OCI-M2 (cell line): Measurements from ENCODE around the gene DDR2.
"Not testable (repeated sequence)": the region's sequence is repeated elsewhere in the genome, so short reads cannot be mapped to it uniquely, and the experiment has no call there.

Experiments
- DNase-seq: peaks from one replicate; lab custom pipeline; 2025; ENCODE audit not compliant: unreplicated experiment; lab: John Stamatoyannopoulos, UW

The DDR2 gene

GRCh38 chr1:162717548-162718184 is 85.4 kb downstream of the DDR2 start:
- DNase-seq = no peak

DNA sequence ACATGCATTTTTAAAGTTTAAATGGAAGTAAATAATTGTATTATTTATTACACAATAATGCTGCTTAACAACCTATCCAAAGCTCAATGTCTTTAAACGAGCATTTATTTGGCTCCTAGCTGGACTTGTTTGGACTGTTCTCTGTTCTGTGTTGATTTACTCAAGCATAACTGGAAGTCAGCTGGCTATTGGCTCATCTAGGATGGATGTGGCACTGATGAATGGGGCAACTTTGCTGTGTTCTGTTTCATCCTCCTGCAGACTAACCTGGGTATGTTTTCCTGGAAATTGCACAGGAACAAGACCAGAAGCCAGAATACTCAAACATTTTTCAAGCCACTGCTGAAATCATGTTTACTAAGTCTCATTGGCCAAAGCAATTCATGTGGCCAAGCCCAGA is 87.4 kb downstream of the DDR2 start:
- no peak for DNase-seq

- no peak for DNase-seq
These were observed 88.7 kb downstream of the DDR2 start for GRCh38 chr1:162720996-162721395.

- DNase-seq = no peak
These were observed 89.2 kb downstream of the DDR2 start for GRCh38 chr1:162721471-162721870.

DNA sequence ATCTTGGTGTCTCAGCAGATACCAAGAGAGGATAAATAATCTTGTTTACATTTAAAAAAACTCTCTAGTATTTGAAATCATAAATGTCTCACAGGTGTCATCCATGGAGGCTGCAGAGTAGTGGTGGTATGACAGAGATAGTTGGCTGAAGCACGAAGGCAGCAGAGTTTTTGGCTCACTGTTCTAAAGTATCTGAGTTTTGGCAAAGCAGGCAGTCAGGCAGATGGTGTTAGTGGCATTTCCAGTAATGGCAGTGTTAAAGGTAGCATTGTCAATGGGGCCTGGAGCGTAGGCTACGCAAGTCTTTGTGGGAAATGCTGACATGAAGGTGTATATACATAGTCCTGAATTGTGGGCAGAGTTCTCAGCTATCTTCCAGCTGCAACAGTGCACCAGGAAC is 89.8 kb downstream of the DDR2 start:
- no peak for DNase-seq

DNA sequence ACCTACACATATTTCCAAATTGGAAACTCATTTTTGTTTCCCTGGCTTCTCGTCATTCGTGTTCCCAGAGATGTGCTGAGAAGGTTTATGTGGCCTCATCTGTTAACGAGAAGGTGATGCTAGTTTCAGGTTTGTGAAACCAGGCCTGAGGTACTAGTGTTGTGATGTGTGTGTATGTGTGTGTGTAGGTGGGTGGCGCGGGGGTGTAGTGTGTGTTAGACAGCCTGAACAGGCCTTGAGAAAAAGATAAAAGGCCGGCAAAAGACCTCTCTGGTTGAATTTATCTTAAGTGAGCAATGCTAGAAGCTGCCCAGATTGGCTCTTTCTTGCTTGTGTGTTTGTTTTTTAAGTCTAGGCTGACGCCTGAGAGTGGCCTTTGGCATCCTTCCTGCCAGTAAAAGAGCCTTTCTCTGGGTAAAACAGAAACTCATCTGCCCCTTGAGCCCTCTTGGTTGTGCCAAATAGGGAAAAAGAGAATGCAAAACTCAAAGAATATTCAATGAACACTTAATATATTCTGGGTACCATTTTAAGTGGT is 92.4 kb downstream of the DDR2 start:
- no peak for DNase-seq

DNA sequence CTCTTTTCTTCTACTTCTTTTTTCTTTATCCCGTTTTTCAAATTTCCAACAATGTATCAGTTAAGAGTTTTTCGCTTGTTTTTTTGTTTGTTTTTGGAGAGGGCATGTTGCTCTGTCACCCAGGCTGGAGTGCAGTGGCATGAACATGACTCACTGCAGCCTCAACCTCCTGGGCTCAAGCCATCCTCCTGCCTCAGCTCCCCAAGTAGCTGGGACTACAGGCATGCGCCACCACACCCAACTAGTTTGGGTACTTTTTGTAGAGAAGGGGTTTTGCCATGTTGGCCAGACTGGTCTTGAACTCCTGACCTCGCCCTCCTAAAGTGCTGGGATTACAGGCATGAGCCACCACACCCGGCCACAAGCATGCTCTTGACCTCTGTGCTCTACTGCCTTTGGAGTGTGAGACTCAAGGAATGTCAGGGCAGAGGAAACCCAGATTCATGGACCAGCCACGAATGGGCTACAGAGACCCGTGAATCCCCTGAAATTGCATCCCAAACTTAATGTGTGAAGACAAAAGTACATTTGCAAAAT is 93.1 kb downstream of the DDR2 start:
- DNase-seq = no peak

GRCh38 chr1:162726555-162726954 is 94.3 kb downstream of the DDR2 start:
- DNase-seq = no peak

GRCh38 chr1:162727493-162727892 is 95.2 kb downstream of the DDR2 start:
- not testable (repeated sequence) for DNase-seq

DNA sequence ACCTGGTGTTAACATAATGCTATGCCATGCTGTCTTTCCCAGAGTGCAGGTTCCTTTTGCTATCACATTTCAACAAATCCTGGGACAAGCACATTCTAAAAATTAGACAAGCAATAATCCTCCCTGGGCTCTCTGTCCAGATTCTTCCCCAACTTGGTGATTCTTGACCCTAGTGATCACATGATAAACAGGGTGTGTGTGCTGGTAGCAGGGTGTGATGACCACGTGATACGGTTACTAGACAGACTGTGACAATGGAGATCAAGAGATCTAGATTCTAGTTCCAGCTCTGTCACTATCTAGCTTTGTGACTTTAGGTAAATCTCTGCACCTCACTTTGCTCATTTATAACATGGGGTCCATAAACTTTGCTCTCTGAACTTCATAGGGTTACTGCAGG is 96.3 kb downstream of the DDR2 start:
- DNase-seq = no peak

GRCh38 chr1:162729195-162729774 is 97.0 kb downstream of the DDR2 start:
- not testable (repeated sequence) for DNase-seq

- DNase-seq = no peak
These were observed 99.8 kb downstream of the DDR2 start for GRCh38 chr1:162732094-162732493.

DNA sequence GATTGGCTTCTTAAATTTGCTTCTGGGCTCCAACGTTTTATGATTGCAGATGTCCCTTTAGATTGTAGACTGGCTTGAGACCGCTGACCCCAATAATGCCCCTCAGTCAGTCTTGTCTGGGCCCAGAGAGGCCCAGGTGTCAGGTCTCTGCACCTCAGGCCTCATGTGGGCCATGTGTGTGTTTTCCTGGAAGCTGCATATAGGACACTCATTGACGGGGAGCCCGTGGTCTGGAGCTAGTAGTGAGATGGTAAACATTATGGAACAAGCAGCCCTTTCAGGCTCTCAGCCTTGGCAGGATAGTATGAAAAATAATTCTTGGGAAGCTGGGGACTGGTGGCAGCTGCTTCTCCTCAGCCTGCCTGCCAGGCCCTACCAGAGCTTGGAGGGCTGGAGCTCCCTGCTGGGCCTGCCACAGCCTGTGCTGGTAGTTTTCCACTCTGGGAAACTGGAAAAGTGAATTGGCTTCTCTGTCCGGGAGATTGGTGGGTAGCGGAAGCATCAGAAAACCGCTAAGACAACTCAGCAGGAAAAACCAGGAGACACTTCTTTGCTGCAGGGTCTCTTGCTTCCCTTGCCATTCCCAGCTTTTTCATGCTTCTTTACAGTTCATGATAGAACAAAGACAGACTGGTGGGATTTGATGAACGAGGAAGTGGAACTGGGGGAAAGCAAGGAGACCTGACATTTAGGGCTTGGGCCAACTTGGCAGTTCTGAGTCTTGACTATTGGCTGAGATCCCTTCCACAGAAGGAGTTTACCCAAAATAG is 100.5 kb downstream of the DDR2 start:
- DNase-seq = no peak

DNA sequence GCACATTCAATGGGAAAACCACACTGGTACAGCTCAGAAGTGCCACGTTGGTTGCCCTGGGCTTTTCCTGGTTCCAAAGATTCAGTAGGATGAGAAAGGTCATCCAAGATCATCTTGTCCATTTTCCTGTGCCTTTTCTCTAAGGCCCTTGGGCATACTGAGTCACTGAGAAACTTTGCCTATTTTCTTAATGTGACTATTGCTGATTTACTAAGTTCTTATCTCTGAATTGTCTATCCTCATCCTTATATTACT is 101.0 kb downstream of the DDR2 start:
- DNase-seq = no peak

DNA sequence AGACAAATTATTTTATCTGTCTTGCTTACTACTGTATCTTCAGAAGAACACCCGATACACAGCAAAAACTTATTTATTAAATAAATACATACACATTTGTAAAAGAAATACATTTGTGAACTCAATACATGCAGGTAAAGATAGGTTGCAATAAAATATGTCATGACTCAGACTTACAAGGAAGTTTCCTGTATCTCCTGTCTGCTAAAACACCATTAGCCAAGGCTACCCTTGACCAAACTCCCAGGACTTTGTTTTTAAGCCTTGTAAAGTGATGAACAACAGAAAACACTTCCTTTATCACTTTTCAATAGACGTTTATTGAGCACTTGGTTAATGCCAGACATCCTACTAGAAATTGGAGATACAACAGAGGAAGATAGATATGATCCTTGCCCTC is 101.8 kb downstream of the DDR2 start:
- no peak for DNase-seq

GRCh38 chr1:162736184-162736583 is 103.9 kb downstream of the DDR2 start:
- no peak for DNase-seq

GRCh38 chr1:162736633-162737067 is 104.4 kb downstream of the DDR2 start:
- DNase-seq = no peak

GRCh38 chr1:162740755-162741154 is 108.5 kb downstream of the DDR2 start:
- no peak for DNase-seq

- no peak for DNase-seq
These were observed 109.3 kb downstream of the DDR2 start for GRCh38 chr1:162741574-162741973.

DNA sequence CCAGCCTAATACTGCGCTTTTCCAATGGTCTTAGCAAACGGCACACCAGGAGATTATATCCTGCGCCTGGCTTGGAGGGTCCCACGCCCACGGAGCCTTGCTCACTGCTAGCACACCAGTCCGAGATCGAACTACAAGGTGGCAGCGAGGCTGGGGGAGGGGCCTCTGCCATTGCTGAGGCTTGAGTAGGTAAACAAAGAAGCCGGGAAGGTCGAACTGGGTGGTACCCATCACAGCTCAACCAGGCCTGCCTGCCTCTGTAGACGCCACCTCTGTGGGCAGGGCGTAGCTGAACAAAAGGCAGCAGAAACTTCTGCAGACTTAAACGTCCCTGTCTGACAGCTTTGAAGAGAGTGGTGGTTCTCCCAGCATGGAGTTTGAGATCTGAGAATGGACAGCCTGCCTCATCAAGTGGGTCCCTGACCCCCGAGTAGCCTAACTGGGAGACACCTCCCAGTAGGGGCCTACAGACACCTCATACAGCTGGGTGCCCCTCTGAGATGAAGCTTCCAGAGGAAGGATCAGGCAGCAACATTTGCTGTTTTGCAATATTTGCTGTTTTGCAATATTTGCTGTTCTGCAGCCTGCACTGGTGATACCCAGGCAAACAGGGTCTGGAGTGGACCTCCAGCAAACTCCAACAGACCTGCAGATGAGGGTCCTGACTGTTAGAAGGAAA is 114.1 kb downstream of the DDR2 start:
- DNase-seq = not testable (repeated sequence)

DNA sequence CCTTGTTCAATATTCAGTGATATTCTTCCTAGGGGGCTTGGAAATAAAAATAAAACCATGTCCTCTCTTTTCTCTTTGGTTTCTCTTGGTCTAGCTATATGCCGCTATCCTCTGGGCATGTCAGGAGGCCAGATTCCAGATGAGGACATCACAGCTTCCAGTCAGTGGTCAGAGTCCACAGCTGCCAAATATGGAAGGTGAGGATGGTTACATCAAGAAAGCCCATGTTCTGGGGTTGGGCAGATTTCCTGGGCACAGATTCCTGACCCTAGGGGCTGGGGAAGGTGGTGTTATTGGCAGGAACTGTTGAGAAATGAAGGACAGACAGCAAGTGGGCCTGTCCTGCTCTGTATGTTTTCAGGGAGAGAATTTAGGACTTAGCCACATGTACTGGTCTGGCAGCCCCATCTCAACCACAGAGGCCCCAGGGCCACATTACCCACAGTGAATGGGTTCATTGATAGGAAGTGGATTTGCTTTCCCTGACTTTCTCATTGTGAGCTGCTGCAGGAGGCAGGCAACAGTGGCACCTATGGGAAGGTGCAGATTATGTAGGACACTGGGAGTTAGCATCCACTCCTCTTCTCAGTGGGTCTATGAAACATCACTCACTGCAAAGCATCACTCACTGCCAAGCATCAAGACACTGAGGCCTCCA is 120.9 kb downstream of the DDR2 start:
- DNase-seq = no peak
